Epithelial cell of prostate (primary cell): ENCODE measurements around the gene TYRP1.
"Not testable (repeated sequence)": the region's sequence is repeated elsewhere in the genome, so short reads cannot be mapped to it uniquely, and the experiment has no call there.

Experiments used
- DNase-seq: peaks from one replicate; pipeline ENCODE4 v3.0.0-alpha.2; 2011; ENCODE audit warnings: low read depth, low spot score
- H3K27ac ChIP-seq: fragments of 450-650 bp; 2 replicates; pipeline ENCODE4 v1.5.1; 2017; ENCODE audit warnings: mild to moderate bottlenecking

The TYRP1 gene

GRCh38 chr9:12693141-12693540 lies at the start of gene TYRP1:
TYRP1 (plus strand) TSS chr9:12693385; CDS start chr9:12693997, 612 bp downstream.
- DNase-seq = no peak
- no peak within 1 kb of the TSS for H3K27ac ChIP-seq

GRCh38 chr9:12643686-12644085 lies 49.5 kb upstream of the TYRP1 start:
- no peak for DNase-seq
- H3K27ac ChIP-seq = no peak overlapping the region

GRCh38 chr9:12648925-12649324 lies 44.3 kb upstream of the TYRP1 start:
- H3K27ac ChIP-seq = no peak overlapping the region
- DNase-seq = no peak

GRCh38 chr9:12651125-12651524 lies 42.1 kb upstream of the TYRP1 start:
- no peak for DNase-seq

GRCh38 chr9:12652973-12653372 lies 40.2 kb upstream of the TYRP1 start:
- H3K27ac ChIP-seq = no peak overlapping the region
- no peak for DNase-seq

More at GRCh38 chr9:12651125-12651524, 42.1 kb upstream of the TYRP1 start:
- H3K27ac ChIP-seq = no peak overlapping the region

GRCh38 chr9:12656803-12657202 lies 36.4 kb upstream of the TYRP1 start:
- H3K27ac ChIP-seq = no peak overlapping the region
- no peak for DNase-seq

- DNase-seq = no peak
- H3K27ac ChIP-seq = no peak overlapping the region
Measured at GRCh38 chr9:12657233-12657632, 36.0 kb upstream of the TYRP1 start.

GRCh38 chr9:12657998-12658397 lies 35.2 kb upstream of the TYRP1 start:
- DNase-seq = no peak
- H3K27ac ChIP-seq = no peak overlapping the region

GRCh38 chr9:12658531-12659209 lies 34.5 kb upstream of the TYRP1 start:
- H3K27ac ChIP-seq = no peak overlapping the region
- DNase-seq = no peak

GRCh38 chr9:12659220-12659619 lies 34.0 kb upstream of the TYRP1 start:
- no peak for DNase-seq
- no peak overlapping the region for H3K27ac ChIP-seq

GRCh38 chr9:12666813-12667212 lies 26.4 kb upstream of the TYRP1 start:
- no peak for DNase-seq

GRCh38 chr9:12667892-12668291 lies 25.3 kb upstream of the TYRP1 start:
- DNase-seq = no peak
- no peak overlapping the region for H3K27ac ChIP-seq

More at GRCh38 chr9:12666813-12667212, 26.4 kb upstream of the TYRP1 start:
- no peak overlapping the region for H3K27ac ChIP-seq

GRCh38 chr9:12670006-12670405 lies 23.2 kb upstream of the TYRP1 start:
- no peak overlapping the region for H3K27ac ChIP-seq
- DNase-seq = no peak

- H3K27ac ChIP-seq = no peak overlapping the region
- no peak for DNase-seq
Measured at GRCh38 chr9:12674961-12675360, 18.2 kb upstream of the TYRP1 start.

- H3K27ac ChIP-seq, DNase-seq: not testable (repeated sequence)
Measured at GRCh38 chr9:12677462-12678126, 15.6 kb upstream of the TYRP1 start.

- DNase-seq = no peak
- no peak overlapping the region for H3K27ac ChIP-seq
Measured at GRCh38 chr9:12680341-12680740, 12.8 kb upstream of the TYRP1 start.

GRCh38 chr9:12680757-12681156 lies 12.4 kb upstream of the TYRP1 start:
- no peak for DNase-seq
- H3K27ac ChIP-seq = no peak overlapping the region

- H3K27ac ChIP-seq = no peak overlapping the region
- peak; percentile 20 for DNase-seq
Measured at GRCh38 chr9:12681620-12682019, 11.6 kb upstream of the TYRP1 start.

GRCh38 chr9:12684974-12685373 lies 8.2 kb upstream of the TYRP1 start:
- no peak overlapping the region for H3K27ac ChIP-seq
- DNase-seq = no peak

- H3K27ac ChIP-seq = no peak overlapping the region
Measured at GRCh38 chr9:12689233-12689632, 4.0 kb upstream of the TYRP1 start.

GRCh38 chr9:12694013-12694412 lies 828 bp downstream of the TYRP1 start:
- DNase-seq = no peak
- H3K27ac ChIP-seq = no peak overlapping the region

More at GRCh38 chr9:12689233-12689632, 4.0 kb upstream of the TYRP1 start:
- DNase-seq = no peak

- no peak for DNase-seq
- H3K27ac ChIP-seq = no peak overlapping the region
Measured at GRCh38 chr9:12695474-12695873, 2.3 kb downstream of the TYRP1 start.
